ENCODE measurements around the gene NRSN2. TPM values are rescaled to one million over a fixed set of nuclear protein-coding genes. Genes with fewer than 3 reads are reported as not detected.

Gene NRSN2
- polyA plus RNA-seq (2011; rRNA removed) = 35.6 and 43.3 TPM in 2 replicates
- polyA minus RNA-seq (2011; rRNA and poly(A)+ RNA removed) = 27.3 and 34.1 TPM in 2 replicates

GRCh38 chr20:346640-347316 is at the start of gene NRSN2:
Gene NRSN2 (plus strand): TSS chr20:347111. CDS start chr20:349644, 2,533 bp downstream.
- Histone ChIP-seq H3K27ac (ENCODE audit: low read depth, low read length) (peak within 1 kb of the TSS; percentile 92), H3K4me3 (ENCODE audit: low read depth, low read length) (peak within 1 kb of the TSS; percentile 87), H3K27me3 (ENCODE audit: control insufficient read depth, insufficient read depth, low read length) (no peaks in the 10 kb centered on the region), H3K9me3 (ENCODE audit: control insufficient read depth, insufficient read depth, low read length) (peaks cover 14% of the 10 kb centered on the region)
- POLR2A ChIA-PET = interaction anchor here (0.6 to 2.3 kb wide), 7 partner anchors 20 to 61 kb away, joined by 3 to 10 read pairs (median 5); partner anchors contain the start of gene RBCK1
- CTCF ChIA-PET = interaction anchor here (0.5 to 4.3 kb wide), 6 partner anchors 7 to 80 kb away, joined by 3 to 44 read pairs (median 3); no protein-coding TSS in a partner anchor
- TF ChIP-seq CTCF (IDR thresholded peaks at IDR 0.05; ENCODE audit: low read depth, low read length) = no peak
- no peak for DNase-seq (ENCODE audit: low read depth, low spot score)

GRCh38 chr20:297925-298775 is 48.8 kb upstream of the NRSN2 start:
- no peak for TF ChIP-seq CTCF (IDR thresholded peaks at IDR 0.05; ENCODE audit: low read depth, low read length)
- peak overlapping the region; percentile 99 for H3K4me3 ChIP-seq (ENCODE audit: low read depth, low read length)
- ChIA-PET CTCF (no interaction called here), POLR2A (interaction anchor here (0.5 to 2.0 kb wide), 7 partner anchors 14 to 49 kb away, joined by 3 to 9 read pairs (median 3); partner anchors contain the start of genes NRSN2 and SOX12)
- no peaks in the 10 kb centered on the region for H3K27me3 ChIP-seq (ENCODE audit: control insufficient read depth, insufficient read depth, low read length)
- no peak for DNase-seq (ENCODE audit: low read depth, low spot score)
- peaks cover 5% of the 10 kb centered on the region; the same call in 1 of the 2 replicates for H3K9me3 ChIP-seq (ENCODE audit: control insufficient read depth, insufficient read depth, low read length)
- H3K27ac ChIP-seq (ENCODE audit: low read depth, low read length) = peak overlapping the region; percentile 81

GRCh38 chr20:298776-299391 is 48.0 kb upstream of the NRSN2 start:
- ChIA-PET CTCF (interaction anchor here (1.3 kb wide), 1 partner anchor 33 kb away, joined by 4 read pairs; no protein-coding TSS in a partner anchor), POLR2A (interaction anchor here (1.1 to 2.0 kb wide), 4 partner anchors 18 to 49 kb away, joined by 3 to 9 read pairs (median 4); partner anchors contain the start of genes NRSN2 and SOX12)

More at GRCh38 chr20:298776-299391, 48.0 kb upstream of the NRSN2 start:
- no peak for DNase-seq (ENCODE audit: low read depth, low spot score)
- H3K27ac ChIP-seq (ENCODE audit: low read depth, low read length) = no peak overlapping the region
- H3K27me3 ChIP-seq (ENCODE audit: control insufficient read depth, insufficient read depth, low read length) = no peaks in the 10 kb centered on the region
- TF ChIP-seq CTCF (IDR thresholded peaks at IDR 0.05; ENCODE audit: low read depth, low read length) = no peak
- H3K4me3 ChIP-seq (ENCODE audit: low read depth, low read length) = peak overlapping the region; percentile 99
- H3K9me3 ChIP-seq (ENCODE audit: control insufficient read depth, insufficient read depth, low read length) = peaks cover 5% of the 10 kb centered on the region; the same call in 1 of the 2 replicates

Measured in AG04450 (cell line).